Measurements from ENCODE around the gene ROBO1.
"Not testable (repeated sequence)": the region's sequence is repeated elsewhere in the genome, so short reads cannot be mapped to it uniquely, and the experiment has no call there.

ROBO1 gene

DNA sequence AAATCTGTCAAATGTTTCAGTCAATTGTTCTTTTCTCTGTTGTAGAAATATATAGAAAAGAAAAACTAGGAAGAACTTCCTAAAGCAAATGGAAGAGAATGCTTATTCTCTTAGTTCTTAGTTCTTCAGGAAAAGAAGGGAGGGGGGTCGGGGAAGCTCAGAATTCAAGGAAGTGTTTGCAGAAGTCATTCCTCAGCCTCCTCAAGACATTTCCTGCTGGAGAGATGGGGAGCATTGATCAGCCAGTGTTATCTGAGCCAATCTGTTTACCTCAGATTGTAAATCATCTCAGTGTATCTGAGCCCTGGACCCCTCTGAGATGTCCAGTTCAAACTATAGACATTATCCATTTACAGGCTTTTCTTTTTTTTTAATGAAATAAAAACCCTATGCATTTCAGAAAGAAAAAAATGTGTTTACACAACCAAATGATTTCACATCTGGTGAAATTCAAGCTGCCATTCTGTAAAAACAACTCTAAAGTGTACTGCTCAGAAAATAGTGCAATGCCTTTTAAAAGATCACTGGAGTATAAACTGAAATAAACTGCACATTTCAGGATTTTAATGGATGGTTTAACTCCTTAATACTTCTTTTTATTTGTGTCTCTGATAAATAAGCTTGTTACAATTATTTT lies 460.7 kb downstream of the ROBO1 start:
- peak; percentile 2 for DNase-seq

DNA sequence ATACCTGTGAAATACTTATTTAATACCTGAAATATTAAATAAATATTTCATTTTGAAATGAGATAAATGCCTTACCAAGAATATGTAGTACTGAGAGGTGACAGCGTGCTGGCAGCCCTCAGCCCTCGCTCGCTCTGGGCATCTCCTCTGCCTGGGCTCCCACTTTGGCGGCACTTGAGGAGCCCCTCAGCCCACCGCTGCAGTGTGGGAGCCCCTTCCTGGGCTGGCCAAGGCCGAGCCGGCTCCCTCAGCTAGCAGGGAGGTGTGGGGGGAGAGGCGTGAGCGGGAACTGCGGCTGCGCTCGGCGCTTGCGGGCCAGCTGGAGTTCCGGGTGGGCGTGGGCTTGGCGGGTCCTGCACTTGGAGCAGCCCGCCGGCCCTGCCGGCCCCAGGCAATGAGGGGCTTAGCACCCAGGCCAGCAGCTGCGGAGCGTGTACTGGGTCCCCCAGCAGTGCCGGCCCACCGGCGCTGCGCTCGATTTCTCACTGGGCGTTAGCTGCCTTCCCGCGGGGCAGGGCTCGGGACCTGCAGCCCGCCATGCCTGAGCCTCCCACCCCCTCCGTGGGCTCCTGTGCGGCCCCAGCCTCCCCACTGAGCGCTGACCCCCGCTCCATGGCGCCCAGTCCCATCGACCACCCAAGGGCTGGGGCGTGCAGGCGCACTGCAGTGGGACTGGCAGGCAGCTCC lies 467.7 kb downstream of the ROBO1 start:
- not testable (repeated sequence) for DNase-seq

DNA sequence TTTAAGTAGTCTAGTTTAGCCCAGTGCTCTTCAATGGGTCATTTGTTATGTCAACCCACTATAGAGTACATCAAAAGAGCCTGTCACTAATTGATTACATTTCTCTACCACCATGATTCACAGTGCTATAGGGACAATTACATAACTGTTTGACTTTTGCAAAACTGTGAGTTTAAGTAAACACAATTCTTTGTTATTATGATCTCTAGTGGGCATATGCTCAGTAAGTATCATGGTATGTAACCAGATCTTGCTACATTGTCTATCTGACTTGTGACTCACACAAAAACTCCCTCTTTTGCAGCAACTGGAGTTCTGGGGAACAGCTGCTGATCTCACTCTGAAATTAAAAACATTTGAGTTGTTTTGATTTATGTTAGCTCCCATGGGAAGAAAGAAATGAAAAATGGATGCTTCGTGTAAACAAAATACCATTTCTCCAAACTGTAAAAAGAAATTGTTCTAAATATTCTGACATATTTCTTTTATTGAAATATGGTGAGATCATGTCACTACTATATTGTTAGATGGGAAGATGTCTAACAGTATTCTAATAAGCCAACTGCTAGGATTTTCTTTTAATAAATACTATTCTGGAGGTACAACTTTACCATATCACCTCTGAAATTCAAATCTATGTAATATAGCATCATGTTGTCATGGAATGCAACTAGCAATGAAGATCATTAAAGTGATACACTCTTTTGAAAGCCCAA lies 470.4 kb downstream of the ROBO1 start:
- DNase-seq: no peak

DNA sequence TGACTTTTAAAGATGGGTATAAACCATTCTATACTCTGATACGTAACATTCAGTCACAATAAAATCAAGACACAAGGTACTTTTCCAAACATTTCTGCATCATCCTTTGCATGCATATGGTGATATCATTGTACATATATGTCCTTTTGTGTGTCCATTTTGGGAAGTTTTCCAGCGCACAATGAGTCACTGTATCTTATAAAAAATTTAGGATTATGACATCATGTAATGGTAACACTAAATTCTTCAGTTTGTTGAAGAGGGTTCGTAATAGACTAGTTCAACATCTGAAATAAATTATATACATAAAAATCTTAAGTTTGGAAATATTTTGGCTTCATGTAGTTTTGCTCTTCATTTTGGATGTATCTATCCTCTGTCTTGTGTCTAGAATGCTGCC lies 480.9 kb downstream of the ROBO1 start:
- no peak for DNase-seq

DNA sequence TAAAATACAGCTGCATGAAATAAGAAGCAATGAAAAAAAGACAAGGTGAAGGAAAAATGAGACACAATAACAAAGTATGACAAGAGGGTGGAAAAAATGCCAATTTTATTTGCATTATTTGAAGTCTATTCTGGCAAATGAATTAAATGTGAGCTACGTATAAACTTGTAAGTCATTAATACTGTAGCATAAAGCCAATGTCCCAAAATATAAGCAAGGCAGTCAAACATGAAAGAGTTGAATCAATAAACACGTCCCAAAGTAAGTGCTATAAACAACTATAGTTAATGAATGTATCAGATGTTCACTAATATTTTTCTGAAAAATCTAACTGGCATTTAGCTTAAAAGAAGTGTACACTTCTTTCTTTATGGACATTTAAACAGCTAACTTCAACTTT lies 481.9 kb downstream of the ROBO1 start:
- DNase-seq: no peak

DNA sequence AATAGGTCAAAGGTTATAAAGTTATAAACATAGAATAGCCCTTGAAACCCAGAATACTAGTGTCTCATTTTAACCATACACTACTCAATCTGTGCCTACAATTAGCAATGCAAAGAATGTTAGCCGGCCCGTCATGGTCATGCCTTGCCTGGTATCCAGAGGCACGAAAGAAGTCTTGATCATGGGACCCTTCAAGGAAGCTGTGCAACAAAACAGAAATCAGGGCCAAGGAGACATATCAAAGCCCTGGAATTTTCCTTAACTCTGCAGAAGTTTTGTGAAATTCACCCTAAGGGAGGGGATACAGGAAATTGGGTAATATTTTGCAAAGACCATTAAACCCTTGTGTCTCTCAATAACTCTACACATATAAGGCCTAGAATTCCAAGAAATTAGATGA lies 482.4 kb downstream of the ROBO1 start:
- no peak for DNase-seq

DNA sequence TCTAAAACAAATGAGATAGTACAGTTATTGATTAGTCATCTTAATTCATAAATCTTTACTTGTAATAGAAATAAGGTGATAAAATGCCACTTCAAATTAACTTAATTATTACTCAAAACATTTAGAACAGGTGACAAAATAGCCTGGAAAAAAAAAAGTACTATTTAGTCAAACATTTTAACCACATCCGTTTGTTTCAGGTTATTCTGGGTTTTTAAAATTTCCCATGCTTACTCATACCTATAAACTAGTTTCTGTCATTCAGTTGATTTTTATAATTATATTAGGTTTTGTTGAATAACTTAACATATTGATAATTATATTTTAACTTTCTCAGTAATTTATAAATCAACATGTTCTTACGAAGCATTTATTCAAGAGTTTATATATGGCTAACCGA lies 483.0 kb downstream of the ROBO1 start:
- no peak for DNase-seq

DNA sequence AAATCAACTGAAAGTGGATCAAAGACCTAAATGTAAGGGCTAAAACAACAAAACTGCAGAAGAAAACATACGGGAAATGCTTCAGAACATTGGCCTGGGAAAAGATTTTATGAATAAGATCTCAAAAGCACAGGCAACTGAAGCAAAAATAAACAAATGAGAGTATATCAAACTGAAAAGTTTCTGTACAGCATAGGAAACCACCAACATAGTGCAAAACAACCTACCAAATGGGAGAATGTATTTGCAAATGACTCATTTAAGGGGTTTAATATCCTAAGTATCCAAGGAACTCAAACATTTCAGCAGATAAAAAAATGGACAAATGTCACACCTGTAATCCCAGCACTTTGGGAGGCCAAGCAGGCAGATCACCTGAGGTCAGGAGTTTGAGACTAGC lies 489.1 kb downstream of the ROBO1 start:
- DNase-seq: no peak

DNA sequence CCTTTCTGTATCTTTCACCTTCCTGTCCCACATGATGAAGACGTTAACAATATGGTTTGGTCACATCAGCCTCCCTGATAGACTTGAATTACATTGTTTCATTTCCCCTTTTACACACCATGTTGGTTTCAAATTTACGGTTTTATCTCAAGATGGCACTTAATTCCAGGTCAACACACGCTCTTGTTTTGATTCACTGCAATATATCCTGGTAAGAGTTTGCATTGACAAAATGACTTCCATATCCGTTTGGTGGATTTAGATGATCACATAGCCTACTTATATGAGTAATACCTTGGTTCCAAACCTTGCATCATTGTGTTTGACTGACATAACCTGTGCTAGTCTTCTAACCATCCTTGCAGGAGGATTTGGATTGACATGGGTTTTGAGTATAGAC lies 499.4 kb downstream of the ROBO1 start:
- DNase-seq: no peak

DNA sequence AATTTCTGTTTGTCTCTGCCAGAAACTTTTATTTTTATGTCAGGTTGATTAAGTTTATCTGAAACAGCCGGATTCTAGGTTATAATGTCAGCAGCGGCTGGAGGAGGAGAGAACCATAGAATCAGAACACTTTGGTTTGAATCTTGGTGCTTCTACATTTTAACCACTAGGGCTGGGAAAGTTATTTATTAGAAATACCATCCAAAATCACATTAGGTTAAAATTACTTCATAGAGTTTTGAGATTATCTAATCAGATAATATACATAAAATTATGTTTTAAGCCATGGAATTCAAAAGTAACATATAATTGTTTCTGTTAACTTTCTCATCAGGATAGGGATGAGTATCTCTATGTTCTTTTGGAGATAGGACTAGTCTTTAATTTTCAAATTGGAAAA lies 502.9 kb downstream of the ROBO1 start:
- no peak for DNase-seq

DNA sequence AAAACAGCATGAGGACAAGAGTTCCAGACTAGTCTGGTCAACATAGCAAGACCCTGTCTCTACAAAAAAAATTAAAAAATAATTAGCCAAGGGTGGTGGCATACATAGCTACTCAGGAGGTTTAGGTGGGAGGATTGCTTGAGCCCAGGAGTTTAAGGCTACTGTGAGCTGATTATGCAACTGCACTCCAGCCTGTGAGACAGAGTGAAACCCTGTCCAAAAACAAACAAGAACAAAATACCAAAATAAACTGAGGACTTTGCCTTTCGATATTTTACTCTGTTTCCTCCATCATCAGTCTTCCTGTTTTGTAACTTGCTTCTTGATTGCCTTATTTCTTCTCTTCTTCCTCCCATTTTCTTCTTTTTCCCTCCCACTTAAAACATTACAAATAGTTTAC lies 504.4 kb downstream of the ROBO1 start:
- DNase-seq: no peak

DNA sequence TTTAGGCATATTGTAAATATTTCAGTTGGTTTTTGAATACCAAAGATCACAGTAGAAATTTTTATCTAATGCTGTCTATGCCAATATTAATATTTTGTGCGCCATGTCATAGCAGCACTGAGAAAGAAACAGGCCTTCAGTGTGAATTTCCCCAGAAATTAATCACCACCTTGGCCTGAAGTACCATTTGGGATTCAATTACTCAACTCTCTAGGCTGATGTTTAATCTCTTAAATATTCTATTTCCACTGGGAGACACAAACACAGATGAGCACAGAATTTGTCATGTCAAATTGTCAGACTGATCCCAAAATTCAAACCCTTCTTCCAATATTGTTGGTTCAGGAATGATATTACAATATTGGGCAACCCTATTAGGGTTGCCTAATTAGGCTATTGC lies 509.3 kb downstream of the ROBO1 start:
- no peak for DNase-seq

DNA sequence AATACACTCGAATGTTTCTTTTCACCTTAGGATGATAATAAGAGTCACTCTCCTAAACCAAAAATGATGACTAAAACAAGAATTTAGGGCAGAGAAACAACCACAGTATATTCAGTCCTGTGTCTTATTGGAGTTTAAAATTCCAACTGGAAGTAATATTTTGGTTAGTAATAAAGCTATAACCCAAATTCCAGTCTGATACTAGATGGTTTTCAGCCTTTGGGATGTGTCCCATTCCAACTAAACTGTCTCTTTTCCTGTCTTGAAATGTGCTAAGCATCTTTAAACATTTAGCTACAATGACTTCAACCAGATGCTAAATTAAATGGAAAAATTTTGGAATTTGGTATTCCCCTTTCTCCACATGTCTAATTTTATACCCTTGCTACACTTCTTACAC lies 510.0 kb downstream of the ROBO1 start:
- DNase-seq: no peak

DNA sequence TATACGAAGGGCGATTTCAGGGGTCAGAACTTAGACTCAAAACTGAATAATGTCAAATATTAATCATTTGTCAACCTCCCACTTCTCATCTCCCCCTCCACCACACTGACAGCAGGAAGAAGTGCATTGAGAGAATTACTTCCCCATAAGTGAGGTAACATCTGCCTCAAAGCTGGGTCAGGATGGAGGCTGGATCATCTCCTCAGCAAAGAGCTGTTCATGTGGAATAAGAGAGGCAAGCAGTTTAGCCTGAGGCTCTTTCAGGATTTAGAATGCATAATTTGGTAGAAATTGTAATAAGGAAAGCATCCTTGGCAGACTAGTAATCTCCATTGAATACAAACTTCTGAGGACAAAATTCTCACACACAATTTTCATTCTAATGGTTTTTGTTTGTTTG lies 512.1 kb downstream of the ROBO1 start:
- DNase-seq: no peak

DNA sequence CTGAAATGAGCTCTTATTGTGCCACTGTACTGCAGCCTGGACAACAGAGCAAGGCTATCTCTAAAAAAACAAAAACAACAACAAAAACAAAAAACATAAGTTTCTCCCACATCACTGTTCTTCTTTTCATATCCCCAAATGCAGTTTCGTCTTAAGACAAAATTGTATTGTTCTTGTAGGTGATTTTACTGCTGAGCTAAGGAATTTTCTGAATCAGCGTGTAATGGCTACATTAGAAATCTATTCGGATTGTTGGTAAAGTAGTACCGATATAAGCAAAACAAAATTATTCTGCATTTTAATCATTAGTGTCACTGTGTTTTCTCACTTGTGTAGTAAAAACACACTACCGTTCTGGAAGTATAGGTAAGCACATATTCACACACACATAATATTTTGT lies 512.5 kb downstream of the ROBO1 start:
- no peak for DNase-seq

DNA sequence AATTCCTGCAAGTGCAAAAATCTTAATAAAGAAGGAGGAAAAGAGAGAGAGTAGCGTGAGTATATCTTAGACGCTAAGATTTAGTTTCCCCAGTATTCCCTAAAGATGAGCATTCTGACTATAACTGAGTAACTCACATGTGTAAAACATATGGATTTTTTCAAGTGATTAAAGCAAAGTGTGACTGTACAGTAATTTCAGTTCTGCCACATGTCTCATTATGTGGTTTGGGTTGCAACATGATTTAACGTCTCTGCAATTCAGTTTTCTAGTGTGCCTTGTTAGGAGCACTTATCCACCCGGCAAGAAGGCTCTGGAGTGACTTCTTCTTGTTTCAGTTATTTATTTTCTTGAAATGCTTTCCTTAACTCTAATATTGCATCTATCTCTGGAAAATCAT lies 514.1 kb downstream of the ROBO1 start:
- DNase-seq: no peak

DNA sequence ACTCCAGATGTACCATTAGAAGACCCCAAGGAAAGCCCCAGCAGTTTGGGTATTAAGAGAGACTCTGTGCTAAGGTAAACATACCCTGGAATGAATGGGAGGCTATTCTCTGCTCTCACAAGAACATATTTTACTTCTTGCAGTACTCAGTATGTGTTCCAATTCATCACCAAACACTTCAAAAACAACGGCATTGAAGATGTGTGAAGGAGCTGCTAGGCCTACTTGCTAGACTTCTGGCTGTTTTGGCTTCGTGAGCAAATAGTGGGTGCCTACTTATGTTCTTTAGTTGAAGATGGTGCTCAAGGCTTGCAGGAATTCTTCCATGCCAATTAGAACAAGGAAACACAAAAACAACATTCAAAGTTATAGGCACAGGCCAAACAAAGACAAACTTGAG lies 514.5 kb downstream of the ROBO1 start:
- DNase-seq: no peak

DNA sequence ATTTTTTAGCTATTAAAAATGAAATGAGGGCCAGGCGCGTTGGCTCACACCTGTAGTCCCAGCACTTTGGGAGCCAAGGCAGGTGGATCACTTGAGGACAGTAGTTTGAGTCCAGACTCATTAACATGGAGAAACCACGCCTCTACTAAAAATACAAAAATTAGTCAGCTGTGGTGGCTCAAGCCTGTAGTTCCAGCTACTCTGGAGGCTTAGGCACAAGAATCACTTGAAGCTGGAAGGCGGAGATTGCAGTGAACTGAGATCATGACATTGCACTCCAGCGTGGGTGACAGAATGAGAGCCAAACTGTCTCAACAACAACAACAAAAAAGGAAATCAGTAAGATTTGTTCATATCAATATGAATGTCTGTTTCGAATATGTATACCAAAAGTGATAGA lies 517.1 kb downstream of the ROBO1 start:
- DNase-seq: no peak

DNA sequence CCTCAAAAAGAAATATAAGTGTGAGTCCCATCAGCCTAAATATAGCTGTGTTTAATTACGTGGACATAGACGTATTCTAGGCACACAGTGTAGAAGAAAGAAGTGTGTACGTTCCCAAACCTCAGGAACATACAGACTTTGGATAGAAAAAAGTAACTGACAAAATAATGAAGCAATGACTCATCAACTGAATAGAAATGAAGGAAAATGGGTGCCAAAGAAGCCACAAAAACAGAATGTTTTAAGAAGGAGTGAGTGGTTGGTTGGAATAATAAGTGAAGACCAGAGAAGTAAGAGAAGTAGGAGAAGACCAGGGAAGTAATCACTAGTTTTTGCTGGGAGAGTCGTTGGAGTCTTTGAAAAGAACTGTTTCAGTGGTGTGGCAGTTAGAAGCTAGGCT lies 518.1 kb downstream of the ROBO1 start:
- DNase-seq: no peak

DNA sequence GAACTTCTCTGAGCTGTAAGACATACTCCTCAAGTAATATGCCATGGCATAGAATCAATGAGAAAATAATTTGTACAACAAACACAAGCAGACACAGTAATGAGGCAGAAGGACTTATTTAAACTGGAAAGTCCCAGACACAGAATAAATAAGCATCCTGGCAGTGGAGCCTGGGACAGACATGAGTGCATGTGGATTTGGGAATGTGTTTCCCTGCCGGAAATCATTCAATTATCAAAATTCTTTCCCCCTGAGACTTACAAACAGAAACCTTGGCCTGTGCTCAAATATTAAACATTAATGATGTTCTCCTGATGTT lies 520.1 kb downstream of the ROBO1 start:
- DNase-seq: peak; percentile 29

DNA sequence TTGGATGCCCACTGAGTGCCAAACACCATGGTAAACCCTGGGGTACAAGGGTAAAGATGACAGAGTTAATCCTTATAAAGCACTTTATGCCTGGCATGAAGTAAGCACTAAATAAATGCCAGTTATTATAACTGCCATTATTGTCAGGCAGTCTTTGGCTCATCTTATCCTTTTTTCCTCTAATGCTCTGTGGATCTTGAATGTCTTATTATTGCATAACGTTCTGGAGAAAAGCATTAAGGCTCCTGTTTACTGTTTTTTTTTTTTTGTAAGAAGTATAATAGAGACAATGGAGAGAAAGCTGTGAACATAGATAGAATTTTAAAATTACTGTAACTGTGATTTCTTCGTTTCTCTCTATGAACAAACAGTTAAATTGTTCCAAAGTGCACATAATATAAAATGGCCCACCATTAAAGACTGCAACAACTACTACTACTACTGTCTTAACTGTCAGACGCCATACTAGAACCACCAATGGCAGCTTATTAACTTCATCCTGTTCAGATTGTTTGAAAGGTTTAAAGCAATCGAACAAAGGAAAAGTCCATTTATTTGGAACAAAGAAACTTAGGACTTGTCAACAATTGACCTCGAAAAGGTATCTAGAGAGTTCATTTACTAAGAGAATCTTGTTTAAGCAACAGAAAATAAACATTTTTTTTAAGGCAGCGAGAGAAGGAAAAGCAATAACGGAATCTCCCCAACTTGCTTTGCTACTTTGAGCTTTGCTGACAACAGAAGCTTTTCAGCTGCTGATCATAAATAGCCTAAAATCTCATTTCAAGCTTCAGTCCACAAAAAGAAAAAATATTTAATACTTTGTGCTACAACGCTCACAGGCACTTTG lies 520.7 kb downstream of the ROBO1 start:
- DNase-seq: no peak

DNA sequence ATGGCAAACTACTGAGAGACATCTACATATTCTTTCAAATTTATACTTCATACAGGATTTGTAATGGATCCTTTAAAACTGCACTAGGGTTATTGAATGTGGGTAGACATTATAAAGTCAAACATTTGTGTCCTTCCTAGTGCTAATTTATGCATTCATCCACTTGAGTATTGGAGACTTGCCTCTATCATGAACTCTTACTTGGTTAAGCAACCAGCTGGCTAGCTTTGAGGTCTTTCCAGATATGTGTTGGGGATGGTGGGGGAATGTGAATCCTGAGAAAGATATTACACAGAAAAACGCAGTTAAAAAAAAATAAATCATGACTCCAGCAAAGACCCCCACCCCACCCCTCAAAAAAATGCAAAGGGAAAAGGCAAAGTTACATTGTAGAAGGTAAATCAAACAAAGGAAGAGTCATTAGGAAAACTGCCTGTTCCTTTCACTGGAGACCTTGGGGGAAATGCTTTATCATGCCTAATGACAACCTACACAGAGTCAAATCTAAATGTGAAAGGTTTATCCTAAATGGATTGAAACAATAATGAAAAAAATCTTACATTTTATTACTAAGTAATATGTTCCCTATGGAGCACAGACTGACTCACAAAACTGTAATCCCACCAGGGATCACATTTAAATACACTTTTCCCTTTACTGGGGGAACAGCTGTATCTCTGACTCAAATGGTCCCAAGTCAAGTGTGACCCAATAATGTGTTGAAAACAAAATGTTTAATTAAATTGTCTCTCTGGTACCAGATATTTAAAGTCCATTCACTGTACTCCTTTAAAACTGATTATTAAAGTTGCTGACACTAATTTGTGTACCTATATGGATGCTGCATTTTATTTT lies 522.3 kb downstream of the ROBO1 start:
- no peak for DNase-seq
